Neural progenitor cell (in vitro differentiated cells): Measurements from ENCODE around the gene CDKL5. TPM values are rescaled to one million over a fixed set of nuclear protein-coding genes. Genes with fewer than 3 reads are reported as not detected.
A peak's percentile ranks its signal among the peaks of the same experiment; 100 is the strongest.

ENCODE experiments used
- DNase-seq: peaks from one replicate; pipeline ENCODE4 v3.0.0-alpha.2; 2016; ENCODE audit warnings: low spot score
- H2AFZ ChIP-seq: fragments of 200-600 bp; sonication (generic); replicated peaks from 2 replicates; pipeline ENCODE4 v1.6.1; 2016; ENCODE audit warnings: antibody characterized with exemption
- H3F3A ChIP-seq: fragments of 200-600 bp; sonication (generic); 2 replicates; pipeline ENCODE4 v1.6.1; 2016; ENCODE audit warnings: antibody characterized with exemption, low read depth
- H3K27ac ChIP-seq: fragments of 200-600 bp; sonication (generic); 2 replicates; pipeline ENCODE4 v1.5.1; 2016; ENCODE audit warnings: mild to moderate bottlenecking
- H3K27me3 ChIP-seq: fragments of 200-600 bp; sonication (generic); 2 replicates; pipeline ENCODE4 v1.6.1; 2016; ENCODE audit warnings: mild to moderate bottlenecking, moderate library complexity
- H3K36me3 ChIP-seq: fragments of 200-600 bp; sonication (generic); 2 replicates; pipeline ENCODE4 v1.5.1; 2016
- H3K4me1 ChIP-seq: fragments of 200-600 bp; sonication (generic); 2 replicates; pipeline ENCODE4 v1.6.1; 2016; ENCODE audit warnings: mixed run types
- H3K4me2 ChIP-seq: fragments of 200-600 bp; sonication (generic); 2 replicates; pipeline ENCODE4 v1.6.1; 2016
- H3K4me3 ChIP-seq: fragments of 200-600 bp; sonication (generic); 2 replicates; pipeline ENCODE4 v1.5.1; 2016
- H3K79me2 ChIP-seq: fragments of 200-600 bp; sonication (generic); 2 replicates; pipeline ENCODE4 v1.6.1; 2016; ENCODE audit warnings: low read depth
- H3K9ac ChIP-seq: fragments of 200-600 bp; sonication (generic); 2 replicates; pipeline ENCODE4 v1.6.1; 2016
- H3K9me3 ChIP-seq: fragments of 200-600 bp; sonication (generic); 2 replicates; pipeline ENCODE4 v1.5.1; 2016; ENCODE audit warnings: low read depth
- H4K20me1 ChIP-seq: fragments of 200-600 bp; sonication (generic); 2 replicates; pipeline ENCODE4 v1.6.1; 2016; ENCODE audit warnings: low read depth
- H3K27ac Mint-ChIP-seq: 3 replicates; pipeline ENCODE4 v1.8.0; 2021; ENCODE audit warnings: mixed read lengths
- H3K27me3 Mint-ChIP-seq: 2 replicates; pipeline ENCODE4 v1.8.0; 2022; ENCODE audit warnings: low read depth, mild to moderate bottlenecking, inconsistent platforms, moderate library complexity, mixed read lengths; ENCODE audit not compliant: insufficient read depth
- H3K36me3 Mint-ChIP-seq: 3 replicates; pipeline ENCODE4 v1.8.0; 2021; ENCODE audit warnings: mixed read lengths
- H3K4me1 Mint-ChIP-seq: 3 replicates; pipeline ENCODE4 v1.8.0; 2021; ENCODE audit warnings: mixed read lengths
- H3K4me3 Mint-ChIP-seq: 3 replicates; pipeline ENCODE4 v1.8.0; 2021; ENCODE audit warnings: mild to moderate bottlenecking, moderate library complexity, mixed read lengths
- H3K9me3 Mint-ChIP-seq: 3 replicates; pipeline ENCODE4 v1.8.0; 2020; ENCODE audit warnings: mixed read lengths
- EZH2 ChIP-seq: fragments of 200-600 bp; sonication (generic); IDR thresholded peaks from 2 replicates; pipeline ENCODE4 v1.6.1; 2017; ENCODE audit warnings: antibody characterized with exemption, mild to moderate bottlenecking, moderate library complexity
- EZH2phosphoT487 ChIP-seq: fragments of 200-600 bp; sonication (generic); IDR thresholded peaks from 2 replicates; pipeline ENCODE4 v1.6.1; 2017; ENCODE audit warnings: antibody characterized with exemption
- total RNA-seq: library from RNA; depleted of rRNA; stranded (reverse); fragments of >200 nt; gene quantifications from 2 replicates; pipeline ENCODE4 v1.2.3, GENCODE V29; 2015; ENCODE audit warnings: low replicate concordance
- TF ChIP-seq, protein P1 (sequence below): fragments of 200-600 bp; sonication (generic); IDR thresholded peaks from 2 replicates; pipeline ENCODE4 v1.5.1; 2017; ENCODE audit warnings: antibody characterized with exemption, mild to moderate bottlenecking

CDKL5 gene
- total RNA-seq, 1 donor from 2014 or later, result 8.6 TPM

DNA sequence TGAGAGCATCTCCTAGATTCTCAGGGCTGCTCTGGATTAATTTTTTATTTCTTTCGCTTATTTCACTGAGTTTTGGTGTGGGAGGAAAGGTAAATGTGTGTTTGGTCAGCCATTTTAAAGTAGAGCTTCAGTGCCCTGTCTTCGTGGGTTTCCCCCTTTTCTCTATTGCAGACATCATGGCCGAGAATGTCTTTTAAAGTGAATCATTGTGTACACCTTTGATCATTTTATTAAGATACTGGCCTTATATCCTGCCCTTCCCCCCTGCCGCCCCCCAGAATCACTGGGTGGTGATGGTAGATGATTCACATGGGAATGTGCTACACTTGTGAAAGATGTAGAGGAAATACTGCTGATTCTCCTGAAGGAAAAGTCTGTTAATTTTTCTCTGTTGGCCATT lies 23.8 kb downstream of the CDKL5 start:
- no peaks in the 10 kb centered on the region for H3K27me3 ChIP-seq
- no peak for DNase-seq
- H3K36me3 ChIP-seq, result no peaks in the 10 kb centered on the region
- no peaks in the 10 kb centered on the region for H3F3A ChIP-seq
- Mint-ChIP-seq H3K27ac (peak overlapping the region; percentile 69), H3K27me3 (no peaks in the 10 kb centered on the region), H3K4me1 (no peaks in the 10 kb centered on the region), H3K9me3 (peaks cover 5% of the 10 kb centered on the region), H3K36me3 (peaks cover 3% of the 10 kb centered on the region), H3K4me3 (no peak overlapping the region)
- H3K79me2 ChIP-seq, result peaks cover 24% of the 10 kb centered on the region
- TF ChIP-seq, protein P1, sequence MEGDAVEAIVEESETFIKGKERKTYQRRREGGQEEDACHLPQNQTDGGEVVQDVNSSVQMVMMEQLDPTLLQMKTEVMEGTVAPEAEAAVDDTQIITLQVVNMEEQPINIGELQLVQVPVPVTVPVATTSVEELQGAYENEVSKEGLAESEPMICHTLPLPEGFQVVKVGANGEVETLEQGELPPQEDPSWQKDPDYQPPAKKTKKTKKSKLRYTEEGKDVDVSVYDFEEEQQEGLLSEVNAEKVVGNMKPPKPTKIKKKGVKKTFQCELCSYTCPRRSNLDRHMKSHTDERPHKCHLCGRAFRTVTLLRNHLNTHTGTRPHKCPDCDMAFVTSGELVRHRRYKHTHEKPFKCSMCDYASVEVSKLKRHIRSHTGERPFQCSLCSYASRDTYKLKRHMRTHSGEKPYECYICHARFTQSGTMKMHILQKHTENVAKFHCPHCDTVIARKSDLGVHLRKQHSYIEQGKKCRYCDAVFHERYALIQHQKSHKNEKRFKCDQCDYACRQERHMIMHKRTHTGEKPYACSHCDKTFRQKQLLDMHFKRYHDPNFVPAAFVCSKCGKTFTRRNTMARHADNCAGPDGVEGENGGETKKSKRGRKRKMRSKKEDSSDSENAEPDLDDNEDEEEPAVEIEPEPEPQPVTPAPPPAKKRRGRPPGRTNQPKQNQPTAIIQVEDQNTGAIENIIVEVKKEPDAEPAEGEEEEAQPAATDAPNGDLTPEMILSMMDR, result no peak
- TF ChIP-seq EZH2phosphoT487 (no peak), EZH2 (no peak)
- no peak overlapping the region for H3K4me2 ChIP-seq
- no peak overlapping the region for H3K9ac ChIP-seq
- no peak overlapping the region for H3K27ac ChIP-seq
- no peaks in the 10 kb centered on the region for H3K4me1 ChIP-seq
- no peaks in the 10 kb centered on the region for H3K9me3 ChIP-seq
- H4K20me1 ChIP-seq, result no peaks in the 10 kb centered on the region
- H2AFZ ChIP-seq, result no peak overlapping the region
- no peak overlapping the region for H3K4me3 ChIP-seq

- Mint-ChIP-seq H3K9me3 (peaks cover 6% of the 10 kb centered on the region), H3K4me1 (no peaks in the 10 kb centered on the region)
Observed at GRCh38 chrX:18455384-18455783, 30.0 kb downstream of the CDKL5 start.

DNA sequence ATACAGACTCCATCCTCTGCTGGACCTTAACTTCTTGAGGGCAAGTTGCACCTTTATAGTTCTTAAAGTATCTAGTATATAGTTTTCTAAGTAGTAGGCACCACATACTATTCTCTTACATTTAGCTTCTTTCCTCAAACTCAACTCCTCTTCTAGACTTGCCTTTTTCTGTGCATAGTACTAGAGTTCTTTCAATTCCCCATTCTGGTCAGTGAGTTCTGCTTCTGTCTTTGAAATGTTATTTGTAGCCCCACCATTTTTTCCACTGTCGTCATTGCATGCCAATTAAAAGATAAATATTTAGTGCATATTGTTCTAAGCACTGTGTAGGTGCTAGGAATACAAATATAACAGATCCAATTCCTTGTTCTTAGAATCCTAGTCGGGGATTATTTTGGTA lies 31.6 kb downstream of the CDKL5 start:
- no peak for DNase-seq
- no peaks in the 10 kb centered on the region for H3K36me3 ChIP-seq
- no peaks in the 10 kb centered on the region for H3F3A ChIP-seq
- H2AFZ ChIP-seq, result no peak overlapping the region
- H3K36me3 Mint-ChIP-seq, result no peaks in the 10 kb centered on the region
- H3K9me3 Mint-ChIP-seq, result peaks cover 6% of the 10 kb centered on the region
- H3K79me2 ChIP-seq, result peaks cover 12% of the 10 kb centered on the region
- H3K4me3 Mint-ChIP-seq, result no peak overlapping the region
- no peak overlapping the region for H3K4me3 ChIP-seq
- H3K27me3 Mint-ChIP-seq, result no peaks in the 10 kb centered on the region
- H3K27ac ChIP-seq, result no peak overlapping the region
- H3K9ac ChIP-seq, result no peak overlapping the region
- no peak overlapping the region for H3K4me2 ChIP-seq
- H3K27me3 ChIP-seq, result no peaks in the 10 kb centered on the region
- TF ChIP-seq, protein P1, result no peak
- no peak for TF ChIP-seq EZH2phosphoT487
- TF ChIP-seq EZH2, result no peak
- H3K4me1 ChIP-seq, result no peaks in the 10 kb centered on the region
- no peak overlapping the region for H3K27ac Mint-ChIP-seq
- H4K20me1 ChIP-seq, result no peaks in the 10 kb centered on the region
- H3K9me3 ChIP-seq, result no peaks in the 10 kb centered on the region
- H3K4me1 Mint-ChIP-seq, result no peaks in the 10 kb centered on the region

More at GRCh38 chrX:18455384-18455783, 30.0 kb downstream of the CDKL5 start:
- H3K27me3 Mint-ChIP-seq, result no peaks in the 10 kb centered on the region
- Histone ChIP-seq H3K27ac (no peak overlapping the region), H3K27me3 (no peaks in the 10 kb centered on the region), H3F3A (no peaks in the 10 kb centered on the region), H2AFZ (no peak overlapping the region), H3K4me3 (no peak overlapping the region), H4K20me1 (no peaks in the 10 kb centered on the region), H3K36me3 (no peaks in the 10 kb centered on the region), H3K9ac (no peak overlapping the region), H3K79me2 (peaks cover 12% of the 10 kb centered on the region), H3K4me1 (no peaks in the 10 kb centered on the region), H3K9me3 (no peaks in the 10 kb centered on the region), H3K4me2 (no peak overlapping the region)
- H3K4me3 Mint-ChIP-seq, result no peak overlapping the region
- H3K27ac Mint-ChIP-seq, result no peak overlapping the region
- TF ChIP-seq EZH2phosphoT487 (no peak), EZH2 (no peak)
- TF ChIP-seq, protein P1, result no peak
- no peak for DNase-seq
- H3K36me3 Mint-ChIP-seq, result no peaks in the 10 kb centered on the region
